ENCODE results near the gene ABLIM1. TPM values are rescaled to one million over a fixed set of nuclear protein-coding genes. Genes with fewer than 3 reads are reported as not detected.

Gene ABLIM1
- total and polyA plus RNA-seq, 4 donors = 20.0 to 135 (median 59.9) TPM

DNA sequence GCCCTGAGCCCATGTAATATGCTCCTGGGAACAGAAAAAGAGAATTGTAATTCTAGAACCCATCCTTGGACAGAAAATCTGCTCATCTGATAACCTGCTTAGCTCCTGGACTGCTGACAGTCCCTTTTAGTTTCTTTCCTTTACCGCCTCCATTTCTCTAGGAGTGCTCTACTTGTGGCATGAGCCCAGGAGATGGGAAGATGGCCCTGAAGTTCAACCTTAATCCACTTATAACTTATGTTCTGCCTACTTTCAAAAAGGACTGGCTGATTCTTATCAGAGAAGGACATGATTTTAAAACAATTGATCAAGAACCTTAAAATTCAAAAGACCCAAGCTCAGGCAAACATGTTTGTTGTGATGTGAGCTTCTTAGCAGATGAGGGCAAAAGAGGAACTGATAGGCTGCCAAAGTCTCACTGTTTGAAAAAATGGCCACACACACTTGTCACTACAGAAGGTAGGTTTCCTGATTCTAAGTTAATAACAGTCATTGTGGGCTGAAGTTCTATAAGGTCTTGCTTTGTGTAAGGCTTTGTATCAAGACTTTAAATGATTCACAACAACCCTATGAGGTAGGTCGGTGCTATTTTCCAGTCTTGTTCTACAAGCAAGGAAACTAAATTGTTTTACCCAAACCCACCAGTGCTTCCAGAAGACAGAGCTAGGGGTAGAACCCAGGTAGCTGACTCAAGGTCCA, 159.5 kb downstream of the ABLIM1 start:
- Histone ChIP-seq H3K9ac (ENCODE audit: insufficient read depth in 1 of 2, low read length in 2 of 2) (no peak overlapping the region), H3K4me3 (no peak overlapping the region), H3K36me3 (ENCODE audit: control insufficient read depth in 4 of 4, insufficient read depth in 4 of 4, low read length in 4 of 4) (peaks cover 1 to 23% (median 4%) of the 10 kb centered on the region in 4 donors), H3K9me3 (ENCODE audit: control insufficient read depth in 4 of 4, insufficient read depth in 3 of 4, low read length in 3 of 4) (no peaks in the 10 kb centered on the region), H3K4me1 (ENCODE audit: control insufficient read depth in 5 of 5, insufficient read depth in 5 of 5, low read length in 5 of 5) (peaks cover 0 to 19% (median 3%) of the 10 kb centered on the region in 5 donors), H3K27me3 (ENCODE audit: control insufficient read depth in 3 of 3, insufficient read depth in 3 of 3, low read length in 2 of 3) (no peaks in the 10 kb centered on the region), H3K27ac (ENCODE audit: low read depth in 1 of 2, low read length in 1 of 2) (peak overlapping the region in 1 of 2 donors; percentile 22)
- 64 to 84% methylated on average over 2 of the region's 2 CpGs for WGBS, 2 donors
- TF ChIP-seq, protein P1, sequence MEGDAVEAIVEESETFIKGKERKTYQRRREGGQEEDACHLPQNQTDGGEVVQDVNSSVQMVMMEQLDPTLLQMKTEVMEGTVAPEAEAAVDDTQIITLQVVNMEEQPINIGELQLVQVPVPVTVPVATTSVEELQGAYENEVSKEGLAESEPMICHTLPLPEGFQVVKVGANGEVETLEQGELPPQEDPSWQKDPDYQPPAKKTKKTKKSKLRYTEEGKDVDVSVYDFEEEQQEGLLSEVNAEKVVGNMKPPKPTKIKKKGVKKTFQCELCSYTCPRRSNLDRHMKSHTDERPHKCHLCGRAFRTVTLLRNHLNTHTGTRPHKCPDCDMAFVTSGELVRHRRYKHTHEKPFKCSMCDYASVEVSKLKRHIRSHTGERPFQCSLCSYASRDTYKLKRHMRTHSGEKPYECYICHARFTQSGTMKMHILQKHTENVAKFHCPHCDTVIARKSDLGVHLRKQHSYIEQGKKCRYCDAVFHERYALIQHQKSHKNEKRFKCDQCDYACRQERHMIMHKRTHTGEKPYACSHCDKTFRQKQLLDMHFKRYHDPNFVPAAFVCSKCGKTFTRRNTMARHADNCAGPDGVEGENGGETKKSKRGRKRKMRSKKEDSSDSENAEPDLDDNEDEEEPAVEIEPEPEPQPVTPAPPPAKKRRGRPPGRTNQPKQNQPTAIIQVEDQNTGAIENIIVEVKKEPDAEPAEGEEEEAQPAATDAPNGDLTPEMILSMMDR (IDR thresholded peaks at IDR 0.05; ENCODE audit: control extremely low read depth, extremely low read depth) = no peak
- DNase-seq = no peak
- ATAC-seq (ENCODE audit: insufficient read depth, low FRiP score) = no peak

DNA sequence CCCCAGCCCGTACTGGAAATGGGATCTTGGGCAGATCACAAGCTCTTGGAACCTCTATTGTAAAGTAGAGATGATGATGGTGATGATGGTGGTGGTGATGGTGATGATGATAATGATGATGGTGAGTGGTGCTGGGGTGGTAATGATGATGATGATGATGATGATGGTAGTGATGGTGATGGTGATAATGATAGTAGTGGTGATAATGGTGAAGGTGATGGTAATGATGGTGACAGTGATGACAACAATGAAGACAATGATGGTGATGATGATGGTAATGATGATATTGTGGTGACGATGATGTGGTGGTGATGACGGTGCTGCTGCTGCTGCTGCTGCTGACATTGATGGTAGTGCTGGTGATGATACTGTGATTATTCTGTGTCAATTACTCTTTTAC, 162.8 kb downstream of the ABLIM1 start:
- WGBS, 2 donors = 98% methylated on average over 3 of the region's 3 CpGs
- peaks cover 3 to 22% (median 12%) of the 10 kb centered on the region in 5 donors for H3K4me1 ChIP-seq (ENCODE audit: control insufficient read depth in 5 of 5, insufficient read depth in 5 of 5, low read length in 5 of 5)
- no peak for ATAC-seq (ENCODE audit: insufficient read depth, low FRiP score)
- no peak overlapping the region for H3K4me3 ChIP-seq
- H3K27me3 ChIP-seq (ENCODE audit: control insufficient read depth in 3 of 3, insufficient read depth in 3 of 3, low read length in 2 of 3) = no peaks in the 10 kb centered on the region
- peaks cover under 1 to 14% (median 5%) of the 10 kb centered on the region in 4 donors for H3K36me3 ChIP-seq (ENCODE audit: control insufficient read depth in 4 of 4, insufficient read depth in 4 of 4, low read length in 4 of 4)
- TF ChIP-seq, protein P1 (IDR thresholded peaks at IDR 0.05; ENCODE audit: control extremely low read depth, extremely low read depth) = no peak
- no peaks in the 10 kb centered on the region for H3K9me3 ChIP-seq (ENCODE audit: control insufficient read depth in 4 of 4, insufficient read depth in 3 of 4, low read length in 3 of 4)
- no peak overlapping the region for H3K27ac ChIP-seq (ENCODE audit: low read depth in 1 of 2, low read length in 1 of 2)
- H3K9ac ChIP-seq (ENCODE audit: insufficient read depth in 1 of 2, low read length in 2 of 2) = no peak overlapping the region
- no peak for DNase-seq

DNA sequence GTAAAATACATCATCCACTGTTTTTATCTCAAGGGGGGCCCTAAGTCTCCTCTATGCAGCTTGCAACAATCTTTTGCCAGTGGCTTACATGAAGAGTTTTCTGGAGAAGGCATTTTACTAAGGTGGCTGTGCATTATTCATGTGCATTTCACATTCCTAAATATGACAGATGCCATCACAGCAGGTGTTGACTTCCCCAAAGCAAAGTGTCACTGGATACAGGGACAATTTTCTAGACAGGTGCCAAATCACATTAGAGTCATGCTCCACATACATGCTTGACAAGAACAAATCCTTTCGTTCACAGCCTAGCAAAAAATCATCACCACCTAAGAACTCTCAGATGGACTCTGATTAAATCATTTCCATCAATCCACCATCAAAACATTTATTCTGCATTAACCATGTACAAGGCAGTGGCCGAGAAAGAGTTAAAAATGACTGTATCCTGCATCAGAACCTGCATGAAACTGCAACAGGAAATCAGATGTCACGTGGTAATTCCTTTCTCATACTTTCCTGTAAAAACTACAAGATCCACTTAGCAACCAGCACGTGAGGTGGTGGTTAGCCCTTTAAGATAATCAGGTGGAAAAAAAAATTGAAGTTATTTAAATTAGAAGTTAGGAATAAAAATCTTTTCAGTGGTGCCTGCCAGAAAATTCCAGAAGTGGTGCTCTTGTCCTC, 165.6 kb downstream of the ABLIM1 start:
- H3K4me3 ChIP-seq = no peak overlapping the region
- DNase-seq (no peak), ATAC-seq (ENCODE audit: insufficient read depth, low FRiP score) (no peak)
- WGBS, 2 donors = 42 to 46% methylated on average over 4 of the region's 4 CpGs
- peaks cover 6 to 29% (median 12%) of the 10 kb centered on the region in 5 donors for H3K4me1 ChIP-seq (ENCODE audit: control insufficient read depth in 5 of 5, insufficient read depth in 5 of 5, low read length in 5 of 5)
- H3K27me3 ChIP-seq (ENCODE audit: control insufficient read depth in 3 of 3, insufficient read depth in 3 of 3, low read length in 2 of 3) = no peaks in the 10 kb centered on the region
- peaks cover 5 to 17% (median 11%) of the 10 kb centered on the region in 4 donors for H3K36me3 ChIP-seq (ENCODE audit: control insufficient read depth in 4 of 4, insufficient read depth in 4 of 4, low read length in 4 of 4)
- H3K9ac ChIP-seq (ENCODE audit: insufficient read depth in 1 of 2, low read length in 2 of 2) = no peak overlapping the region
- H3K9me3 ChIP-seq (ENCODE audit: control insufficient read depth in 4 of 4, insufficient read depth in 3 of 4, low read length in 3 of 4) = no peaks in the 10 kb centered on the region
- H3K27ac ChIP-seq (ENCODE audit: low read depth in 1 of 2, low read length in 1 of 2) = peak overlapping the region in 1 of 2 donors; percentile 67
- TF ChIP-seq, protein P1 (IDR thresholded peaks at IDR 0.05; ENCODE audit: control extremely low read depth, extremely low read depth) = no peak
